SK-N-SH (cell line): ENCODE measurements around the gene EDEM2.

Experiments used
- EP300 ChIP-seq, 2 experiments: IDR thresholded peaks; 2 replicates each; pipeline versions ENCODE4 v1.4.0 to v1.6.1; 2012; ENCODE audit warnings: borderline replicate concordance in 1 of 2, low read depth in 1 of 2, low read length in 1 of 2
- EZH2phosphoT487 ChIP-seq: fragments of 200-600 bp; sonication (generic); IDR thresholded peaks from 2 replicates; pipeline ENCODE4 v1.6.1; 2017; ENCODE audit warnings: low read depth, mixed run types, mild to moderate bottlenecking, antibody characterized with exemption, moderate library complexity, borderline replicate concordance
- NFIC ChIP-seq: IDR thresholded peaks from 2 replicates; pipeline ENCODE4 v1.4.0; 2012; ENCODE audit warnings: borderline replicate concordance
- NRF1 ChIP-seq: IDR thresholded peaks from 2 replicates; pipeline ENCODE4 v1.6.1; 2012; ENCODE audit warnings: low read depth, mild to moderate bottlenecking, low read length
- POLR2AphosphoS5 ChIP-seq: IDR thresholded peaks from 2 replicates; pipeline ENCODE4 v1.6.1; 2012; ENCODE audit warnings: low read depth, low read length
- RAD21 ChIP-seq: IDR thresholded peaks from 2 replicates; pipeline ENCODE4 v1.6.1; 2012; ENCODE audit warnings: mild to moderate bottlenecking, low read length
- RFX5 ChIP-seq: IDR thresholded peaks from 2 replicates; pipeline ENCODE4 v1.6.1; 2012; ENCODE audit warnings: mild to moderate bottlenecking, improper control_type of control experiment, low read length
- RXRA ChIP-seq: IDR thresholded peaks from 2 replicates; pipeline ENCODE4 v1.4.0; 2012; ENCODE audit warnings: low read depth, mild to moderate bottlenecking, borderline replicate concordance
- TCF12 ChIP-seq: IDR thresholded peaks from 2 replicates; pipeline ENCODE4 v1.4.0; 2012
- TEAD4 ChIP-seq: IDR thresholded peaks from 2 replicates; pipeline ENCODE4 v1.4.0; 2012; ENCODE audit warnings: mild to moderate bottlenecking, borderline replicate concordance; ENCODE audit not compliant: insufficient read depth
- YY1 ChIP-seq: IDR thresholded peaks from 2 replicates; pipeline ENCODE4 v1.4.0; 2012; ENCODE audit warnings: low read depth, mild to moderate bottlenecking
- TF ChIP-seq, protein P1 (sequence below): fragments of 200-600 bp; sonication (generic); IDR thresholded peaks from 2 replicates; pipeline ENCODE4 v1.6.1; 2017; ENCODE audit warnings: antibody characterized with exemption, mild to moderate bottlenecking, moderate library complexity
- TF ChIP-seq, protein P2 (sequence below): fragments of 150-350 bp; IDR thresholded peaks from 2 replicates; pipeline ENCODE4 v1.6.1; 2017; ENCODE audit warnings: antibody characterized with exemption, low read length, low read depth, borderline replicate concordance
- TF ChIP-seq, protein P3 (sequence below): IDR thresholded peaks from 2 replicates; pipeline ENCODE4 v1.6.1; 2012; ENCODE audit warnings: mild to moderate bottlenecking, low read depth, low read length, moderate library complexity

DNA sequence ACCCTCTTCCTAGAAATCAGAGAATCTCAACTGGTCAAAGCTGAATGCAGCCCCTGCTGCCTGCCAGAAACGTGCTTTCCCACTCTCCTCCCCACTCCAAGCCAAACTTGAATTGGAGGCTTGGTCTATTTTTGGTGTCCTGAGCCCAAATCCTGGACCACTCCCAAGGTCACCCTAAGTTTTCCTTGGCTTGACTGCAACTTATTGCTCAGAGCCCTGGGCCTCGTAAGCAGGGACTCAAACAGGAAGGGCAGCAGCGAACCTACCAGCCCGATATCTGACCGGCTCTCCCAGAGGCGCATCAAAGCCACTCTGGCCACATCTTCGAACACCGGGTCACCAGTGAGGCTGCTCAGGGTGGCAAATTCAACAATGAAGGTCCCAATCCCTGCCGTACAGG, 12.7 kb downstream of the EDEM2 start:
- TF ChIP-seq EZH2phosphoT487 (no peak), TCF12 (no peak), TEAD4 (no peak), POLR2AphosphoS5 (no peak), RFX5 (no peak), YY1 (no peak), RXRA (no peak), NRF1 (no peak), EP300 (IDR thresholded peaks at IDR 0.05; ENCODE audit: borderline replicate concordance in 1 of 2, low read depth in 1 of 2, low read length in 1 of 2) (no peak), NFIC (no peak), RAD21 (no peak)
- TF ChIP-seq, protein P1, sequence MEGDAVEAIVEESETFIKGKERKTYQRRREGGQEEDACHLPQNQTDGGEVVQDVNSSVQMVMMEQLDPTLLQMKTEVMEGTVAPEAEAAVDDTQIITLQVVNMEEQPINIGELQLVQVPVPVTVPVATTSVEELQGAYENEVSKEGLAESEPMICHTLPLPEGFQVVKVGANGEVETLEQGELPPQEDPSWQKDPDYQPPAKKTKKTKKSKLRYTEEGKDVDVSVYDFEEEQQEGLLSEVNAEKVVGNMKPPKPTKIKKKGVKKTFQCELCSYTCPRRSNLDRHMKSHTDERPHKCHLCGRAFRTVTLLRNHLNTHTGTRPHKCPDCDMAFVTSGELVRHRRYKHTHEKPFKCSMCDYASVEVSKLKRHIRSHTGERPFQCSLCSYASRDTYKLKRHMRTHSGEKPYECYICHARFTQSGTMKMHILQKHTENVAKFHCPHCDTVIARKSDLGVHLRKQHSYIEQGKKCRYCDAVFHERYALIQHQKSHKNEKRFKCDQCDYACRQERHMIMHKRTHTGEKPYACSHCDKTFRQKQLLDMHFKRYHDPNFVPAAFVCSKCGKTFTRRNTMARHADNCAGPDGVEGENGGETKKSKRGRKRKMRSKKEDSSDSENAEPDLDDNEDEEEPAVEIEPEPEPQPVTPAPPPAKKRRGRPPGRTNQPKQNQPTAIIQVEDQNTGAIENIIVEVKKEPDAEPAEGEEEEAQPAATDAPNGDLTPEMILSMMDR = no peak
- TF ChIP-seq, protein P2, sequence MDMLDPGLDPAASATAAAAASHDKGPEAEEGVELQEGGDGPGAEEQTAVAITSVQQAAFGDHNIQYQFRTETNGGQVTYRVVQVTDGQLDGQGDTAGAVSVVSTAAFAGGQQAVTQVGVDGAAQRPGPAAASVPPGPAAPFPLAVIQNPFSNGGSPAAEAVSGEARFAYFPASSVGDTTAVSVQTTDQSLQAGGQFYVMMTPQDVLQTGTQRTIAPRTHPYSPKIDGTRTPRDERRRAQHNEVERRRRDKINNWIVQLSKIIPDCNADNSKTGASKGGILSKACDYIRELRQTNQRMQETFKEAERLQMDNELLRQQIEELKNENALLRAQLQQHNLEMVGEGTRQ = no peak
- TF ChIP-seq, protein P3, sequence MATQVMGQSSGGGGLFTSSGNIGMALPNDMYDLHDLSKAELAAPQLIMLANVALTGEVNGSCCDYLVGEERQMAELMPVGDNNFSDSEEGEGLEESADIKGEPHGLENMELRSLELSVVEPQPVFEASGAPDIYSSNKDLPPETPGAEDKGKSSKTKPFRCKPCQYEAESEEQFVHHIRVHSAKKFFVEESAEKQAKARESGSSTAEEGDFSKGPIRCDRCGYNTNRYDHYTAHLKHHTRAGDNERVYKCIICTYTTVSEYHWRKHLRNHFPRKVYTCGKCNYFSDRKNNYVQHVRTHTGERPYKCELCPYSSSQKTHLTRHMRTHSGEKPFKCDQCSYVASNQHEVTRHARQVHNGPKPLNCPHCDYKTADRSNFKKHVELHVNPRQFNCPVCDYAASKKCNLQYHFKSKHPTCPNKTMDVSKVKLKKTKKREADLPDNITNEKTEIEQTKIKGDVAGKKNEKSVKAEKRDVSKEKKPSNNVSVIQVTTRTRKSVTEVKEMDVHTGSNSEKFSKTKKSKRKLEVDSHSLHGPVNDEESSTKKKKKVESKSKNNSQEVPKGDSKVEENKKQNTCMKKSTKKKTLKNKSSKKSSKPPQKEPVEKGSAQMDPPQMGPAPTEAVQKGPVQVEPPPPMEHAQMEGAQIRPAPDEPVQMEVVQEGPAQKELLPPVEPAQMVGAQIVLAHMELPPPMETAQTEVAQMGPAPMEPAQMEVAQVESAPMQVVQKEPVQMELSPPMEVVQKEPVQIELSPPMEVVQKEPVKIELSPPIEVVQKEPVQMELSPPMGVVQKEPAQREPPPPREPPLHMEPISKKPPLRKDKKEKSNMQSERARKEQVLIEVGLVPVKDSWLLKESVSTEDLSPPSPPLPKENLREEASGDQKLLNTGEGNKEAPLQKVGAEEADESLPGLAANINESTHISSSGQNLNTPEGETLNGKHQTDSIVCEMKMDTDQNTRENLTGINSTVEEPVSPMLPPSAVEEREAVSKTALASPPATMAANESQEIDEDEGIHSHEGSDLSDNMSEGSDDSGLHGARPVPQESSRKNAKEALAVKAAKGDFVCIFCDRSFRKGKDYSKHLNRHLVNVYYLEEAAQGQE = no peak
